WTC11 (cell line): ENCODE measurements around the gene DBN1. TPM values are rescaled to one million over a fixed set of nuclear protein-coding genes. Genes with fewer than 3 reads are reported as not detected.

Experiments used
- ATAC-seq: fragments of 200-7000 bp; cut with Tn5 transposase; 2 replicates; pipeline ENCODE4 v1.10.0; 2021; ENCODE audit warnings: mild to moderate bottlenecking, moderate library complexity
- Bru-seq: library from RNA; stranded (reverse); fragments of 400-500 nt; gene quantifications from one replicate; lab custom pipeline; 2021; lab: Mats Ljungman, UMichigan
- CTCF ChIA-PET: fragments of 300-600 bp; sonication (Branson Sonifier 250); formaldehyde crosslinking; loops from one replicate; lab custom pipeline; 2021; ENCODE audit warnings: antibody characterized with exemption; lab: Charles Lee
- POLR2A ChIA-PET: fragments of 350-600 bp; sonication (Branson Sonifier 250); formaldehyde crosslinking; loops from one replicate; lab custom pipeline; 2021; ENCODE audit warnings: antibody characterized with exemption; lab: Charles Lee
- DNase-seq: peaks from one replicate; pipeline ENCODE4 v3.0.0; 2021; ENCODE audit warnings: low spot score
- H3K27ac Mint-ChIP-seq: 2 replicates; pipeline ENCODE4 v1.8.0; 2021; ENCODE audit warnings: mixed read lengths
- H3K27me3 Mint-ChIP-seq: 2 replicates; pipeline ENCODE4 v1.8.0; 2021; ENCODE audit warnings: low read depth, mild to moderate bottlenecking, moderate library complexity, mixed read lengths
- H3K36me3 Mint-ChIP-seq: 2 replicates; pipeline ENCODE4 v1.8.0; 2021; ENCODE audit warnings: mixed read lengths
- H3K4me1 Mint-ChIP-seq: 2 replicates; pipeline ENCODE4 v1.8.0; 2022; ENCODE audit warnings: mixed read lengths
- H3K4me3 Mint-ChIP-seq: 2 replicates; pipeline ENCODE4 v1.8.0; 2021; ENCODE audit warnings: mild to moderate bottlenecking, moderate library complexity, mixed read lengths
- H3K9me3 Mint-ChIP-seq: 2 replicates; pipeline ENCODE4 v1.8.0; 2021; ENCODE audit warnings: mixed read lengths
- ATF2 ChIP-seq: sonication (generic); formaldehyde crosslinking; IDR thresholded peaks from 2 replicates; pipeline ENCODE4 v1.8.1; 2022; ENCODE audit warnings: low read depth, missing genetic modification reagents, borderline replicate concordance
- ELF4 ChIP-seq: sonication (generic); formaldehyde crosslinking; IDR thresholded peaks from 2 replicates; pipeline ENCODE4 v1.8.1; 2022; ENCODE audit warnings: low read depth, mild to moderate bottlenecking, moderate library complexity, missing genetic modification reagents
- HMGA2 ChIP-seq: fragments of 250-450 bp; sonication (Bioruptor Pico); IDR thresholded peaks from 2 replicates; pipeline ENCODE4 v1.4.0; 2021; ENCODE audit warnings: mild to moderate bottlenecking, moderate library complexity
- IRF2 ChIP-seq: sonication (generic); formaldehyde crosslinking; IDR thresholded peaks from 2 replicates; pipeline ENCODE4 v1.8.0; 2022; ENCODE audit warnings: low read depth, missing genetic modification reagents, borderline replicate concordance
- JAZF1 ChIP-seq: fragments of 250-450 bp; sonication (Bioruptor Pico); IDR thresholded peaks from 2 replicates; pipeline ENCODE4 v1.9.0; 2021; ENCODE audit warnings: moderate library complexity, mild to moderate bottlenecking, inconsistent platforms
- NFE2L1 ChIP-seq: sonication (generic); formaldehyde crosslinking; IDR thresholded peaks from 2 replicates; pipeline ENCODE4 v1.8.1; 2023; ENCODE audit warnings: missing genetic modification reagents
- PRDM15 ChIP-seq: sonication (generic); formaldehyde crosslinking; IDR thresholded peaks from 2 replicates; pipeline ENCODE4 v1.8.0; 2022; ENCODE audit warnings: missing genetic modification reagents
- PREB ChIP-seq: sonication (generic); formaldehyde crosslinking; IDR thresholded peaks from 2 replicates; pipeline ENCODE4 v1.8.1; 2022; ENCODE audit warnings: mild to moderate bottlenecking, missing genetic modification reagents, moderate library complexity, borderline replicate concordance
- PRRX2 ChIP-seq: fragments of 250-450 bp; sonication (Bioruptor Pico); IDR thresholded peaks from 2 replicates; pipeline ENCODE4 v1.8.0; 2021; ENCODE audit warnings: mild to moderate bottlenecking
- ZNF138 ChIP-seq: sonication (generic); formaldehyde crosslinking; conservative IDR thresholded peaks from 2 replicates; pipeline ENCODE4 v1.8.1; 2022; ENCODE audit warnings: mild to moderate bottlenecking, moderate library complexity, missing genetic modification reagents
- long read RNA-seq, 3 experiments: library from RNA in 1 of 3; library from capped mRNA in 1 of 3; library from polyadenylated mRNA in 1 of 3; unstranded in 2 of 3; stranded (forward) in 1 of 3; transcript quantifications; one replicate each; pipeline ENCODE4 v2.0.0, GENCODE V29; 2021
- total RNA-seq: library from RNA; stranded (reverse); gene quantifications from 3 replicates; pipeline ENCODE4 v1.2.3, GENCODE V29; 2021
- TF ChIP-seq, protein P1 (sequence below): sonication (generic); formaldehyde crosslinking; IDR thresholded peaks from 2 replicates; pipeline ENCODE4 v1.8.0; 2023; ENCODE audit warnings: missing genetic modification reagents, mild to moderate bottlenecking, borderline replicate concordance
- TF ChIP-seq, protein P2 (sequence below): sonication (generic); formaldehyde crosslinking; IDR thresholded peaks from 2 replicates; pipeline ENCODE4 v1.8.1; 2023; ENCODE audit warnings: mild to moderate bottlenecking, moderate library complexity, missing genetic modification reagents
- TF ChIP-seq, protein P3 (sequence below): sonication (generic); formaldehyde crosslinking; conservative IDR thresholded peaks from 2 replicates; pipeline ENCODE4 v1.8.1; 2023; ENCODE audit warnings: mild to moderate bottlenecking, low read depth, missing genetic modification reagents, moderate library complexity

DBN1 gene
- 267 to 288 TPM (median 269 TPM) in 3 replicates for total RNA-seq
- Bru-seq, nascent RNA: percentile 78 among the genes with signal in this experiment
- long read RNA-seq, experiment 1, transcript DBN1-202 (14 exons, 2,995 nt): major isoform, 706 of 901 reads
- long read RNA-seq, experiment 1, partial matches to known transcripts: 89 of 901 reads
- long read RNA-seq, experiment 1, other reads (novel, unspliced or antisense): 102 of 901 reads
- long read RNA-seq, experiment 2, transcript DBN1-202 (14 exons, 2,995 nt): major isoform, 13 of 303 reads
- long read RNA-seq, experiment 2, partial matches to known transcripts: 206 of 303 reads
- long read RNA-seq, experiment 2, other reads (novel, unspliced or antisense): 84 of 303 reads
- long read RNA-seq, experiment 3, transcript DBN1-202 (14 exons, 2,995 nt): major isoform, 32 of 44 reads
- long read RNA-seq, experiment 3, partial matches to known transcripts: 4 of 44 reads
- long read RNA-seq, experiment 3, other reads (novel, unspliced or antisense): 8 of 44 reads

DNA sequence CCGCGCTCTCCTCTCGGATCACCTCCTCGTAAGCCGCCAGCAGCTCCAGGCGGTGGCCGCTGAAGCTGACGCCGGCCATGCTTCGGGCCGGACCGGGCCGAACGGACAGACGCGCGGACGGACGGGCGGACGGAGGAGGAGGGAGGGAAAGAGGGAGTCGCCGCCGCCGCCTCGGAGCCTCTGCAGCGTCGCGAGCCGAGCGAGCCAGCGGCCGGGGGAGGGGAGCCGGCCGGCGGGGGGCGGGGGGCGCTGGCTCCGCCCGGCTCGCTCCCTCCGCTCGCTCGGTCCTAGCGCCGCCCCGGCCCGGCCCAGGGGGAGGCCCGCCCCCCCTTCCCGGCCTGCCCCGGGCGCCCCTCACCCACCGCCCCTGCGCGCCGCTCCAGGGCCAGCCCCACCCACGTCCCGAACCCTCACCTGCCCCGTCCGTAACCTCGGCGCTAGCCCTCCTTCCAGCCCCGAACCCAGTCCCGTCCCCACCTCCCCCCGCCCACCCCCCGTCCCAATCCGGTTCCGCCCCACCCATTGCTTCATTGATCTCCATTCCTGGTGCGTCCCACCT, at the start of gene DBN1:
DBN1 (minus strand) TSS at position 192 of the 559 bp plus-strand sequence; CDS start at position 79, 113 bp downstream.
- ChIA-PET POLR2A (interaction anchor here (0.5 to 6.0 kb wide), 3 partner anchors 18 to 595 kb away, joined by 3 to 53 read pairs (median 17); partner anchors contain the start of gene PDLIM7), CTCF (interaction anchor here (1.1 to 16.7 kb wide), 8 partner anchors 16 to 164 kb away, joined by 3 to 230 read pairs (median 9); partner anchors contain the start of gene PDLIM7)
- Mint-ChIP-seq H3K4me1 (peaks cover 56% of the 10 kb centered on the region), H3K4me3 (peak within 1 kb of the TSS; percentile 76), H3K9me3 (no peaks in the 10 kb centered on the region), H3K27ac (peak within 1 kb of the TSS; percentile 69), H3K36me3 (peaks cover 11% of the 10 kb centered on the region), H3K27me3 (no peaks in the 10 kb centered on the region)
- ATAC-seq (peak; percentile 51), DNase-seq (peak; percentile 64)
- TF ChIP-seq PRRX2 (CRISPR knock-in tag): no peak
- TF ChIP-seq, protein P1, sequence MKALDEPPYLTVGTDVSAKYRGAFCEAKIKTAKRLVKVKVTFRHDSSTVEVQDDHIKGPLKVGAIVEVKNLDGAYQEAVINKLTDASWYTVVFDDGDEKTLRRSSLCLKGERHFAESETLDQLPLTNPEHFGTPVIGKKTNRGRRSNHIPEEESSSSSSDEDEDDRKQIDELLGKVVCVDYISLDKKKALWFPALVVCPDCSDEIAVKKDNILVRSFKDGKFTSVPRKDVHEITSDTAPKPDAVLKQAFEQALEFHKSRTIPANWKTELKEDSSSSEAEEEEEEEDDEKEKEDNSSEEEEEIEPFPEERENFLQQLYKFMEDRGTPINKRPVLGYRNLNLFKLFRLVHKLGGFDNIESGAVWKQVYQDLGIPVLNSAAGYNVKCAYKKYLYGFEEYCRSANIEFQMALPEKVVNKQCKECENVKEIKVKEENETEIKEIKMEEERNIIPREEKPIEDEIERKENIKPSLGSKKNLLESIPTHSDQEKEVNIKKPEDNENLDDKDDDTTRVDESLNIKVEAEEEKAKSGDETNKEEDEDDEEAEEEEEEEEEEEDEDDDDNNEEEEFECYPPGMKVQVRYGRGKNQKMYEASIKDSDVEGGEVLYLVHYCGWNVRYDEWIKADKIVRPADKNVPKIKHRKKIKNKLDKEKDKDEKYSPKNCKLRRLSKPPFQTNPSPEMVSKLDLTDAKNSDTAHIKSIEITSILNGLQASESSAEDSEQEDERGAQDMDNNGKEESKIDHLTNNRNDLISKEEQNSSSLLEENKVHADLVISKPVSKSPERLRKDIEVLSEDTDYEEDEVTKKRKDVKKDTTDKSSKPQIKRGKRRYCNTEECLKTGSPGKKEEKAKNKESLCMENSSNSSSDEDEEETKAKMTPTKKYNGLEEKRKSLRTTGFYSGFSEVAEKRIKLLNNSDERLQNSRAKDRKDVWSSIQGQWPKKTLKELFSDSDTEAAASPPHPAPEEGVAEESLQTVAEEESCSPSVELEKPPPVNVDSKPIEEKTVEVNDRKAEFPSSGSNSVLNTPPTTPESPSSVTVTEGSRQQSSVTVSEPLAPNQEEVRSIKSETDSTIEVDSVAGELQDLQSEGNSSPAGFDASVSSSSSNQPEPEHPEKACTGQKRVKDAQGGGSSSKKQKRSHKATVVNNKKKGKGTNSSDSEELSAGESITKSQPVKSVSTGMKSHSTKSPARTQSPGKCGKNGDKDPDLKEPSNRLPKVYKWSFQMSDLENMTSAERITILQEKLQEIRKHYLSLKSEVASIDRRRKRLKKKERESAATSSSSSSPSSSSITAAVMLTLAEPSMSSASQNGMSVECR (CRISPR knock-in tag): no peak
- TF ChIP-seq, protein P2, sequence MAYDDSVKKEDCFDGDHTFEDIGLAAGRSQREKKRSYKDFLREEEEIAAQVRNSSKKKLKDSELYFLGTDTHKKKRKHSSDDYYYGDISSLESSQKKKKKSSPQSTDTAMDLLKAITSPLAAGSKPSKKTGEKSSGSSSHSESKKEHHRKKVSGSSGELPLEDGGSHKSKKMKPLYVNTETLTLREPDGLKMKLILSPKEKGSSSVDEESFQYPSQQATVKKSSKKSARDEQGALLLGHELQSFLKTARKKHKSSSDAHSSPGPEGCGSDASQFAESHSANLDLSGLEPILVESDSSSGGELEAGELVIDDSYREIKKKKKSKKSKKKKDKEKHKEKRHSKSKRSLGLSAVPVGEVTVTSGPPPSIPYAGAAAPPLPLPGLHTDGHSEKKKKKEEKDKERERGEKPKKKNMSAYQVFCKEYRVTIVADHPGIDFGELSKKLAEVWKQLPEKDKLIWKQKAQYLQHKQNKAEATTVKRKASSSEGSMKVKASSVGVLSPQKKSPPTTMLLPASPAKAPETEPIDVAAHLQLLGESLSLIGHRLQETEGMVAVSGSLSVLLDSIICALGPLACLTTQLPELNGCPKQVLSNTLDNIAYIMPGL (CRISPR knock-in tag): peak; percentile 7; the same call in 1 of the 2 replicates
- no peak for TF ChIP-seq PRDM15 (CRISPR knock-in tag)
- TF ChIP-seq PREB: no peak

- no peak for ATAC-seq
- POLR2A ChIA-PET: no interaction called here
- DNase-seq: no peak
- peaks cover 8% of the 10 kb centered on the region for H3K4me1 Mint-ChIP-seq
- H3K27me3 Mint-ChIP-seq: peaks cover 4% of the 10 kb centered on the region; the same call in 1 of the 2 replicates
- H3K36me3 Mint-ChIP-seq: peaks cover 37% of the 10 kb centered on the region
- no peaks in the 10 kb centered on the region for H3K9me3 Mint-ChIP-seq
- CTCF ChIA-PET: interaction anchor here (0.7 to 1.8 kb wide), 9 partner anchors 9 to 211 kb away, joined by 3 to 4 read pairs (median 3); partner anchors contain the start of genes DOK3, PDLIM7 and TMED9
- H3K27ac Mint-ChIP-seq: no peak overlapping the region
- H3K4me3 Mint-ChIP-seq: no peak overlapping the region
- no peak for TF ChIP-seq IRF2 (CRISPR knock-in tag)
- no peak for TF ChIP-seq ELF4 (CRISPR knock-in tag)
- TF ChIP-seq JAZF1 (CRISPR knock-in tag): no peak
- no peak for TF ChIP-seq NFE2L1 (CRISPR knock-in tag)
- TF ChIP-seq ZNF138 (CRISPR knock-in tag): no peak
- TF ChIP-seq HMGA2 (CRISPR knock-in tag): no peak
- TF ChIP-seq, protein P3, sequence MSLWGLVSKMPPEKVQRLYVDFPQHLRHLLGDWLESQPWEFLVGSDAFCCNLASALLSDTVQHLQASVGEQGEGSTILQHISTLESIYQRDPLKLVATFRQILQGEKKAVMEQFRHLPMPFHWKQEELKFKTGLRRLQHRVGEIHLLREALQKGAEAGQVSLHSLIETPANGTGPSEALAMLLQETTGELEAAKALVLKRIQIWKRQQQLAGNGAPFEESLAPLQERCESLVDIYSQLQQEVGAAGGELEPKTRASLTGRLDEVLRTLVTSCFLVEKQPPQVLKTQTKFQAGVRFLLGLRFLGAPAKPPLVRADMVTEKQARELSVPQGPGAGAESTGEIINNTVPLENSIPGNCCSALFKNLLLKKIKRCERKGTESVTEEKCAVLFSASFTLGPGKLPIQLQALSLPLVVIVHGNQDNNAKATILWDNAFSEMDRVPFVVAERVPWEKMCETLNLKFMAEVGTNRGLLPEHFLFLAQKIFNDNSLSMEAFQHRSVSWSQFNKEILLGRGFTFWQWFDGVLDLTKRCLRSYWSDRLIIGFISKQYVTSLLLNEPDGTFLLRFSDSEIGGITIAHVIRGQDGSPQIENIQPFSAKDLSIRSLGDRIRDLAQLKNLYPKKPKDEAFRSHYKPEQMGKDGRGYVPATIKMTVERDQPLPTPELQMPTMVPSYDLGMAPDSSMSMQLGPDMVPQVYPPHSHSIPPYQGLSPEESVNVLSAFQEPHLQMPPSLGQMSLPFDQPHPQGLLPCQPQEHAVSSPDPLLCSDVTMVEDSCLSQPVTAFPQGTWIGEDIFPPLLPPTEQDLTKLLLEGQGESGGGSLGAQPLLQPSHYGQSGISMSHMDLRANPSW: no peak
- TF ChIP-seq ATF2 (CRISPR knock-in tag): no peak
Measured at GRCh38 chr5:177520916-177521513, 47.6 kb upstream of the DBN1 start.
